Spleen (tissue), 11 donors: ENCODE results near the gene SLC36A3. TPM values are rescaled to one million over a fixed set of nuclear protein-coding genes. Genes with fewer than 3 reads are reported as not detected.
"Not testable (repeated sequence)": the region's sequence is repeated elsewhere in the genome, so short reads cannot be mapped to it uniquely, and the experiment has no call there.

ENCODE experiments used
- DNase-seq: peaks from one replicate; pipeline ENCODE4 v3.0.0-alpha.2; 2020
- H3K27ac ChIP-seq, 8 donors: fragments of 200-600 bp; sonication (generic) in 7 of 8; 1 replicate in 4 of 8; 2 replicates in 4 of 8; pipeline versions ENCODE4 v1.5.0 to v1.8.0; 2016 to 2021; ENCODE audit warnings: inconsistent platforms in 4 of 8, mild to moderate bottlenecking in 4 of 8, moderate library complexity in 1 of 8
- H3K27me3 ChIP-seq, 7 donors: fragments of 200-600 bp; sonication (generic) in 6 of 7; replicated peaks in 1 of 7; 1 replicate in 4 of 7; 2 replicates in 3 of 7; pipeline versions ENCODE4 v1.5.0 to v1.8.0; 2016 to 2021; ENCODE audit warnings: inconsistent platforms in 3 of 7, mild to moderate bottlenecking in 1 of 7
- H3K36me3 ChIP-seq, 6 donors: fragments of 200-600 bp; sonication (generic) in 5 of 6; 1 replicate in 4 of 6; 2 replicates in 2 of 6; pipeline versions ENCODE4 v1.5.0 to v1.8.0; 2016 to 2021; ENCODE audit warnings: inconsistent platforms in 2 of 6
- H3K4me1 ChIP-seq, 6 donors: fragments of 200-600 bp; sonication (generic) in 5 of 6; 1 replicate in 3 of 6; 2 replicates in 3 of 6; pipeline versions ENCODE4 v1.5.0 to v1.8.0; 2016 to 2021; ENCODE audit warnings: inconsistent platforms in 3 of 6
- H3K4me3 ChIP-seq, 8 donors: fragments of 200-600 bp; sonication (generic) in 7 of 8; 1 replicate in 4 of 8; 2 replicates in 4 of 8; pipeline versions ENCODE4 v1.5.0 to v1.8.0; 2016 to 2021; ENCODE audit warnings: inconsistent platforms in 4 of 8, mild to moderate bottlenecking in 4 of 8, moderate library complexity in 2 of 8
- H3K9me3 ChIP-seq, 8 donors: fragments of 200-600 bp; sonication (generic) in 7 of 8; 1 replicate in 4 of 8; 2 replicates in 4 of 8; pipeline versions ENCODE4 v1.5.0 to v1.8.0; 2016 to 2021; ENCODE audit warnings: inconsistent platforms in 4 of 8
- CTCF ChIP-seq, 11 experiments: fragments of 200-600 bp in 7 of 11; fragments of 450-650 bp in 4 of 11; sonication (generic) in 4 of 11; IDR thresholded peaks in 8 of 11; conservative IDR thresholded peaks in 3 of 11; 1 replicate in 7 of 11; 2 replicates in 4 of 11; pipeline versions ENCODE4 v1.4.0 to v1.8.0; 2016 to 2021; ENCODE audit warnings: antibody characterized with exemption in 11 of 11, inconsistent platforms in 4 of 11, mild to moderate bottlenecking in 1 of 11
- POLR2A ChIP-seq, 3 donors: fragments of 450-650 bp; IDR thresholded peaks; one replicate each; pipeline ENCODE4 v1.5.1; 2017; ENCODE audit warnings: antibody characterized with exemption in 3 of 3, mild to moderate bottlenecking in 1 of 3
- POLR2AphosphoS5 ChIP-seq, 3 donors: sonication (generic); formaldehyde crosslinking; IDR thresholded peaks; one replicate each; pipeline ENCODE4 v1.5.1; 2017; ENCODE audit warnings: antibody characterized with exemption in 3 of 3
- WGBS, 5 donors: extraction: QIAGEN DNeasy Blood & Tissue Kit in 3 of 5; methylation state at CpG; one replicate each; pipeline versions ENCODE4 v1.1.5 to v1.1.7; 2013 to 2018; 5-methylcytosine and 5-hydroxymethylcytosine counted together
- intact Hi-C: fragments of 100-400 bp; cut with DNase I; formaldehyde crosslinking; loops from one replicate; pipeline ENCODE4 v1.15.0; 2023; ENCODE audit warnings: low total_unique reads
- polyA plus RNA-seq, 3 donors: library from polyadenylated mRNA; stranded (reverse); fragments of 200-250 nt; gene quantifications; one replicate each; pipeline ENCODE4 v1.2.1, GENCODE V29; 2013
- total RNA-seq, 7 donors: library from RNA; depleted of rRNA in 3 of 7; stranded (reverse); fragments of >200 nt in 3 of 7; fragmentation: NEBNext Ultra II Directional in 4 of 7; extraction: Animal tissue kit (Norgen Biotek cat#: 25700) in 4 of 7; gene quantifications; one replicate each; pipeline versions ENCODE4 v1.1.0 to v1.2.1, GENCODE V29; 2016 to 2021
- donor health status: healthy with polysubstance abuse.
- donor health status: DM: no; HTN: no; CAD: no; lungs with moderate emphysema.
- donor health status: DM: no; HTN: no; CAD: no.
- donor health status: Bipolar disorder and iron deficiency.
- donor health status: healthy.
- donor health status: DM: no; HTN: no; CAD: no.
- donor health status: DM: yes; HTN: yes; CAD: no.

The SLC36A3 gene
- total and polyA plus RNA-seq, 10 donors: not detected

GRCh38 chr5:151237685-151238084 lies 65.9 kb downstream of the SLC36A3 start:
- H3K27ac ChIP-seq: peak overlapping the region in 4 of 8 donors; percentile 39 to 69 (median 58)
- DNase-seq: no peak
- no peaks in the 10 kb centered on the region for H3K36me3 ChIP-seq
- no peak overlapping the region for H3K4me3 ChIP-seq
- 85 to 93% (median 92%) methylated on average over 7 of the region's 7 CpGs for WGBS, 5 donors
- TF ChIP-seq CTCF (IDR thresholded peaks at IDR 0.05 in 8 of 11, conservative IDR thresholded peaks at IDR 0.05 in 3 of 11) (no peak), POLR2A (IDR thresholded peaks at IDR 0.05) (no peak), POLR2AphosphoS5 (IDR thresholded peaks at IDR 0.05) (no peak)
- intact Hi-C loops: loop anchor here (5.0 to 10.0 kb wide), 2 partner anchors 63 to 110 kb away; no protein-coding TSS in a partner anchor
- no peaks in the 10 kb centered on the region for H3K9me3 ChIP-seq
- peaks cover 13 to 96% (median 60%) of the 10 kb centered on the region in 6 donors for H3K4me1 ChIP-seq
- no peaks in the 10 kb centered on the region for H3K27me3 ChIP-seq

GRCh38 chr5:151236888-151237287 lies 66.7 kb downstream of the SLC36A3 start:
- DNase-seq: no peak
- Histone ChIP-seq H3K36me3 (no peaks in the 10 kb centered on the region), H3K4me3 (no peak overlapping the region), H3K9me3 (no peaks in the 10 kb centered on the region), H3K27me3 (no peaks in the 10 kb centered on the region), H3K4me1 (peaks cover 13 to 99% (median 61%) of the 10 kb centered on the region in 6 donors), H3K27ac (no peak overlapping the region)
- intact Hi-C loops: loop anchor here (5.0 to 10.0 kb wide), 2 partner anchors 62 to 110 kb away; no protein-coding TSS in a partner anchor
- TF ChIP-seq POLR2A (IDR thresholded peaks at IDR 0.05) (no peak), POLR2AphosphoS5 (IDR thresholded peaks at IDR 0.05) (no peak), CTCF (IDR thresholded peaks at IDR 0.05 in 8 of 11, conservative IDR thresholded peaks at IDR 0.05 in 3 of 11) (no peak)
- WGBS, 5 donors: 83 to 98% (median 94%) methylated on average over 1 of the region's 1 CpG

- DNase-seq, H3K36me3 ChIP-seq, H3K27me3 ChIP-seq, H3K9me3 ChIP-seq: not testable (repeated sequence)
- WGBS, 5 donors: 94 to 98% (median 96%) methylated on average over 6 of the region's 6 CpGs
- H3K4me3 ChIP-seq: peak overlapping the region in 1 of 8 donors; percentile 45
- H3K27ac ChIP-seq: peak overlapping the region; percentile 30 to 85 (median 74)
- peaks cover 11 to 90% (median 53%) of the 10 kb centered on the region in 6 donors for H3K4me1 ChIP-seq
- intact Hi-C loops: loop anchor here (5.0 to 10.0 kb wide), 2 partner anchors 60 to 108 kb away; no protein-coding TSS in a partner anchor
Measured at GRCh38 chr5:151235239-151235571, 68.4 kb downstream of the SLC36A3 start.

GRCh38 chr5:151234476-151235238 lies 68.9 kb downstream of the SLC36A3 start:
- no peaks in the 10 kb centered on the region for H3K27me3 ChIP-seq
- intact Hi-C loops: loop anchor here (5.0 to 10.0 kb wide), 2 partner anchors 60 to 107 kb away; no protein-coding TSS in a partner anchor
- H3K4me3 ChIP-seq: peak overlapping the region in 2 of 8 donors; percentile 3 to 45
- peak; percentile 92 for DNase-seq
- peaks cover 11 to 85% (median 50%) of the 10 kb centered on the region in 6 donors for H3K4me1 ChIP-seq
- H3K36me3 ChIP-seq: no peaks in the 10 kb centered on the region
- no peaks in the 10 kb centered on the region for H3K9me3 ChIP-seq
- TF ChIP-seq POLR2AphosphoS5 (IDR thresholded peaks at IDR 0.05) (peak in 2 of 3 donors; percentile 69 to 73), POLR2A (IDR thresholded peaks at IDR 0.05) (no peak)
- 28 to 32% (median 29%) methylated on average over 17 of the region's 17 CpGs for WGBS, 5 donors
- peak overlapping the region; percentile 30 to 85 (median 74) for H3K27ac ChIP-seq

GRCh38 chr5:151233616-151234085 lies 69.9 kb downstream of the SLC36A3 start:
- Histone ChIP-seq H3K9me3 (no peaks in the 10 kb centered on the region), H3K4me1 (peaks cover 11 to 75% (median 40%) of the 10 kb centered on the region in 6 donors), H3K27me3 (no peaks in the 10 kb centered on the region), H3K36me3 (no peaks in the 10 kb centered on the region), H3K4me3 (peak overlapping the region in 1 of 8 donors; percentile 9), H3K27ac (peak overlapping the region in 7 of 8 donors; percentile 27 to 85 (median 76))
- TF ChIP-seq POLR2A (IDR thresholded peaks at IDR 0.05): no peak
- TF ChIP-seq POLR2AphosphoS5 (IDR thresholded peaks at IDR 0.05): peak in 1 of 3 donors; percentile 23
- 61 to 78% (median 65%) methylated on average over 8 of the region's 8 CpGs for WGBS, 5 donors
- intact Hi-C loops: loop anchor here (10.0 kb wide), 1 partner anchor 59 kb away; no protein-coding TSS in a partner anchor
- DNase-seq: no peak
